ENCODE measurements around the gene SH3GLB1.

Gene SH3GLB1

DNA sequence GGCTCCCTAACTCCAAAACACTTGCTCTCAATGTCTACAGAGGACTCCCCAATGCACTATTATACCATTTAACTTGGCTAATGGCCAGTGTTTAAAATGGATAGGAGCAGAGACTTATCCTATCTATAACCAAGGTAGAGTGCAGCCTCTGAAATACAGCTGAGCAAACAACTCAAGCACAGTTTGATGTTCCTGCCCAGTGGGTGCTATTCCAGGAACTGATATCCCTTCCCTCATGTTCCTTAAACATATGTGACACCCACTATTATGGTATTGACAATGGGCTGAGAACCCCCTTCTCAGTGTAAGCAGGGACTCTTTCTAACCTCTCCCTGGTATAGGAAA is 51.7 kb downstream of the SH3GLB1 start:
- Histone ChIP-seq H3K4me3 (ENCODE audit: low read depth, low read length) (no peak overlapping the region), H3K27ac (ENCODE audit: low read depth, low read length) (no peak overlapping the region), H3K36me3 (ENCODE audit: insufficient read depth, low read length) (no peaks in the 10 kb centered on the region), H2AFZ (ENCODE audit: low read length, unreplicated experiment) (no peak overlapping the region), H3K4me1 (ENCODE audit: control insufficient read depth, insufficient read depth, low read length, unreplicated experiment) (no peaks in the 10 kb centered on the region), H3K79me2 (ENCODE audit: control insufficient read depth, insufficient read depth, low read length, unreplicated experiment) (no peaks in the 10 kb centered on the region), H3K27me3 (ENCODE audit: insufficient read depth, low read length) (no peaks in the 10 kb centered on the region)

DNA sequence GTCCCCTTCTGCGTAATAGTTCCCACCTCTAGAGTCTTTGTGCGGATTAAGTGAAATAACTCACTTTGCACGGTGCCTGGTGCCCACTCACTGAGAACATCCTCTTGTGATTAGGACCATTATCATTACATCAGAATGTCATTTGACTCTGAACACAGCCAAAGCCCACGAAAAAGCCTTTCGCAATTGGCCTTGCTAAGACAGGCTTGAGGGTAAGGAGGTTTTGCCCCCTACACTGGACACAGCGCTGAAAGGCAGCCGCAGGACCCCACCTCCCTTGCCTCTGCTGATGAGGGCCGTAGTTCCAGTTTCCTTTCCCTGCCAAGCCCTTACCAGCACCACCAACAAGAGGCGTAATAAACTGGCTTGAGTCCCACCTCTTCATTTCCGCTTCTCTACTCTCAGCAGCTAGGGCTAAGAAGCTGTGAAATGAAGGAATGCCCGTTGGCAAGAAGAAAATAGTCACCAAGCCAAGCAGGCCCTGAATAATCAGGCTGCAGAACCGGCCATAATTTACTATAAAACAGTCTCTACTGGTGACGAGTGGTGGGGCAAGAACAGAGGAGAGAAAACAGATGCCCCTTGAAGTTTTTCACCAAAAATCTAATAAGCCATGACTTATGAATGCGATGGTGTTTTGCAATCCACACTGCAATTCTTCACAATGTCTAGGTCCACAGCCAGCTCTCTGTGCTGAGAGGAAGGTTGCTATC is 53.1 kb downstream of the SH3GLB1 start:
- Histone ChIP-seq H3K27ac (ENCODE audit: low read depth, low read length) (peak overlapping the region; percentile 15; the same call in 1 of the 2 replicates), H3K79me2 (ENCODE audit: control insufficient read depth, insufficient read depth, low read length, unreplicated experiment) (no peaks in the 10 kb centered on the region), H3K36me3 (ENCODE audit: insufficient read depth, low read length) (no peaks in the 10 kb centered on the region), H2AFZ (ENCODE audit: low read length, unreplicated experiment) (peak overlapping the region; percentile 49), H3K4me3 (ENCODE audit: low read depth, low read length) (no peak overlapping the region), H3K4me1 (ENCODE audit: control insufficient read depth, insufficient read depth, low read length, unreplicated experiment) (no peaks in the 10 kb centered on the region), H3K27me3 (ENCODE audit: insufficient read depth, low read length) (no peaks in the 10 kb centered on the region)

DNA sequence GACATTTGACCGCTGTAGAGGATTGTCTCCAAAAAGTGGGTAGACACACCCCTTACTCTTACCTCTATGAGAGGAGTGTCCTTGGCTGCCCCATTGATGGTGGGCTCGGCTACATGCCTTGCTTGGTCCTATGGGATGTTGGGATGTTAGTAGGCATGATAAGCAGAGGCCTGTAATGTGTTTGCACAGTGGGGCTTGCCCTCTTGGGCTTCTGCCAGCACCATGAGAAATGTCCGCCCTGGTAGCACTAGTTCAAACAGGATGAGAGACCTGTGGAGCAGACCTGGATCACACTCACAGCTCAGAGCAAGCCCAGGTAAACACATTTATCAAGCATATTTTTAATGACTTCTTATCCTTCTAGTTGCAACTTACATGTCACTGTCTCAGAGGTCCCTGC is 54.2 kb downstream of the SH3GLB1 start:
- Histone ChIP-seq H3K27ac (ENCODE audit: low read depth, low read length) (no peak overlapping the region), H3K4me1 (ENCODE audit: control insufficient read depth, insufficient read depth, low read length, unreplicated experiment) (no peaks in the 10 kb centered on the region), H3K36me3 (ENCODE audit: insufficient read depth, low read length) (no peaks in the 10 kb centered on the region), H3K4me3 (ENCODE audit: low read depth, low read length) (no peak overlapping the region), H2AFZ (ENCODE audit: low read length, unreplicated experiment) (no peak overlapping the region), H3K79me2 (ENCODE audit: control insufficient read depth, insufficient read depth, low read length, unreplicated experiment) (no peaks in the 10 kb centered on the region), H3K27me3 (ENCODE audit: insufficient read depth, low read length) (no peaks in the 10 kb centered on the region)

DNA sequence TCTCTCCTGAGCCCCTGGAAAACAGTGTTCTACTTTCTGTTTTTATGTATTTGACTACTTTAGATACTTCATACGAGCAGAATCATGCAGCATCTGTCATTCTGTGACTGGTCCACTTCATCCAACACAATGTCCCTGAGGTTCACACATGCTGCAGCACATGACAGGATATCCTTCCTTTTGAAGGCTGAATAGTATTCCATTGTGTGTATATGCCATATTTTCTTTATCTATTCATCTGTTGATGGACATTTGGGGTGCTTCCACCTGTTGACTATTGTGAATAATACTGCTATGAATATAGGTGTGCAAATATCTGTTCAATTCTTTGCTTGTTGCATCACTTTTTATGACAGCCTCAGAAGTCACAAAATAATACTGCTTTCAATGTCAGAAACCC is 55.8 kb downstream of the SH3GLB1 start:
- Histone ChIP-seq H3K4me3 (ENCODE audit: low read depth, low read length) (no peak overlapping the region), H3K4me1 (ENCODE audit: control insufficient read depth, insufficient read depth, low read length, unreplicated experiment) (no peaks in the 10 kb centered on the region), H3K79me2 (ENCODE audit: control insufficient read depth, insufficient read depth, low read length, unreplicated experiment) (no peaks in the 10 kb centered on the region), H3K27ac (ENCODE audit: low read depth, low read length) (no peak overlapping the region), H3K36me3 (ENCODE audit: insufficient read depth, low read length) (no peaks in the 10 kb centered on the region), H2AFZ (ENCODE audit: low read length, unreplicated experiment) (no peak overlapping the region), H3K27me3 (ENCODE audit: insufficient read depth, low read length) (no peaks in the 10 kb centered on the region)

DNA sequence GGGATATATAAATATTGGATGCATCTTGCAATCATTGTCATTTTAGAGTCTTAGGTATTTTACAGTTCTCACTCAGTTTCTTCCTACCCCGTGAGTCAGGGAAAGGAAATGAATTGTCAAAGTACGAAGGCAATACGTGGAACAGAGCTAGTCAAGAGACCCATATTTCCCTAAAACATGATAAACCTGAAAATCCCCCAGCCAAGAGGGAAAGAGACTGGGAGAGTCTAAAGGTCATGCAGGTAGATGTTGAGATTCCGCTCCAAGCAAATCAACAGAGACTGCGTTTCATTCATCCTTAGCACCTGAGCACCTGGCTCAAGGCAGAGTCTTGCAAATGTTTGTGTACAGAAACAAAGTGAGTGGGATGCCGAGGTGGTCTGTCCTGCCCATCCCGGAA is 58.0 kb downstream of the SH3GLB1 start:
- Histone ChIP-seq H3K79me2 (ENCODE audit: control insufficient read depth, insufficient read depth, low read length, unreplicated experiment) (no peaks in the 10 kb centered on the region), H3K4me1 (ENCODE audit: control insufficient read depth, insufficient read depth, low read length, unreplicated experiment) (no peaks in the 10 kb centered on the region), H3K36me3 (ENCODE audit: insufficient read depth, low read length) (no peaks in the 10 kb centered on the region), H3K27me3 (ENCODE audit: insufficient read depth, low read length) (no peaks in the 10 kb centered on the region), H3K4me3 (ENCODE audit: low read depth, low read length) (no peak overlapping the region), H3K27ac (ENCODE audit: low read depth, low read length) (no peak overlapping the region), H2AFZ (ENCODE audit: low read length, unreplicated experiment) (no peak overlapping the region)

DNA sequence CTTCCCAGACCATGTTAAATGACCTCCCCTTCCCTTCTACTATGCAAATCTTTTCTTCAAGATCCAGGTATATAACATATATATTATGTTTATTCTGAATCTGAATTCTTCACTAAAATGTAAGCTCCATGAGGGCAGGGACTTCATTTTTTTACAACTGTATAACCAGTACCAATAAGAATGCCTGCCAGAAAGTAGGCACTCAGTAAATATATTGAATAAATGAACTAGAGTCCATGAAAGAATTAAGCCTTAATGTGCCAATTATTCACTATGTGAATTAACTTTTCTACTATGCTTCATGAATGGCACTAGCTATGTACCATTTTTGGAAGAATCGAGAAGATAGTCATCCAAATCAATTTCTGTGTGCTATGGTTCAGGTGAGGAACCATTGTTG is 60.1 kb downstream of the SH3GLB1 start:
- H3K27me3 ChIP-seq (ENCODE audit: insufficient read depth, low read length): no peaks in the 10 kb centered on the region
- no peak overlapping the region for H3K4me3 ChIP-seq (ENCODE audit: low read depth, low read length)
- H3K27ac ChIP-seq (ENCODE audit: low read depth, low read length): no peak overlapping the region
- H3K79me2 ChIP-seq (ENCODE audit: control insufficient read depth, insufficient read depth, low read length, unreplicated experiment): no peaks in the 10 kb centered on the region
- H3K4me1 ChIP-seq (ENCODE audit: control insufficient read depth, insufficient read depth, low read length, unreplicated experiment): no peaks in the 10 kb centered on the region
- H2AFZ ChIP-seq (ENCODE audit: low read length, unreplicated experiment): no peak overlapping the region
- no peaks in the 10 kb centered on the region for H3K36me3 ChIP-seq (ENCODE audit: insufficient read depth, low read length)

DNA sequence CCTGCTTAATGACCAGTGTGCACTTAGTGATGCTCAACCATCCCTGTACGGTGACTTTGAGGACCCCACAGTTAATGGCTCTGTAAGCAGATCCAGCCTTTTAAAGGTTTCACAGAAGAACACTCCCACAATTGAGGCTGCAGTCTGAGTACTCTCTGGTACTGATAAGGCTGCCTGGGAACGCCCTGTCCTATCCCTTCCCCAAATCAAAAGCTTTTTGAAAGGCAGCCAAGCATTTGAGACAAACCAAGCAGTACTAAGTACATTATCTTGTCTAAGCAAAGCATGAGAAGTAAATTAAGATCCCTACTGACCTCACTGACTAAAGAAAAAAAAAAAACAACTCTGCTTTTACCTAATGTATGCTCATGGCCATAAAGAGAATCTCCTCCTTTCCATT is 60.7 kb downstream of the SH3GLB1 start:
- Histone ChIP-seq H3K36me3 (ENCODE audit: insufficient read depth, low read length) (no peaks in the 10 kb centered on the region), H3K79me2 (ENCODE audit: control insufficient read depth, insufficient read depth, low read length, unreplicated experiment) (no peaks in the 10 kb centered on the region), H3K27me3 (ENCODE audit: insufficient read depth, low read length) (no peaks in the 10 kb centered on the region), H3K27ac (ENCODE audit: low read depth, low read length) (no peak overlapping the region), H3K4me3 (ENCODE audit: low read depth, low read length) (no peak overlapping the region), H3K4me1 (ENCODE audit: control insufficient read depth, insufficient read depth, low read length, unreplicated experiment) (no peaks in the 10 kb centered on the region), H2AFZ (ENCODE audit: low read length, unreplicated experiment) (no peak overlapping the region)

DNA sequence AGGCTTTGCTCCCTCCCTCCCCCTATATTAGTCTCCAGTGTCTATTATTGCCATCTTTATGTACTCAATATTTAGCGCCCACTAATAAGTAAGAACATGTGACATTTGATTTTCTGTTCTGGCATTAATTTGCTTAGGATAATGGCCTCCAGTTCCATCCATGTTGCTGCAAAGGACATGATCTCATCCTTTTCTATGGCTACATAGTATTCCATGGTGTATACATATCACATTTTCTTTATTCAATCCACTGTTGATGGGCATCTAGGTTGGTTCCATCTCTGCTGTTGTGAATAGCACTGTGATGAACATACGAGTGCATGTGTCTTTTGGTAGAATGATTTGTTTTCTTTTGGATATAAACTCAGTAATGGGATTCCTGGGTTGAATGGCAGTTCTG is 61.3 kb downstream of the SH3GLB1 start:
- H3K4me3 ChIP-seq (ENCODE audit: low read depth, low read length): no peak overlapping the region
- H3K36me3 ChIP-seq (ENCODE audit: insufficient read depth, low read length): no peaks in the 10 kb centered on the region
- H3K79me2 ChIP-seq (ENCODE audit: control insufficient read depth, insufficient read depth, low read length, unreplicated experiment): no peaks in the 10 kb centered on the region
- H2AFZ ChIP-seq (ENCODE audit: low read length, unreplicated experiment): no peak overlapping the region
- H3K27me3 ChIP-seq (ENCODE audit: insufficient read depth, low read length): no peaks in the 10 kb centered on the region
- H3K27ac ChIP-seq (ENCODE audit: low read depth, low read length): no peak overlapping the region
- no peaks in the 10 kb centered on the region for H3K4me1 ChIP-seq (ENCODE audit: control insufficient read depth, insufficient read depth, low read length, unreplicated experiment)

DNA sequence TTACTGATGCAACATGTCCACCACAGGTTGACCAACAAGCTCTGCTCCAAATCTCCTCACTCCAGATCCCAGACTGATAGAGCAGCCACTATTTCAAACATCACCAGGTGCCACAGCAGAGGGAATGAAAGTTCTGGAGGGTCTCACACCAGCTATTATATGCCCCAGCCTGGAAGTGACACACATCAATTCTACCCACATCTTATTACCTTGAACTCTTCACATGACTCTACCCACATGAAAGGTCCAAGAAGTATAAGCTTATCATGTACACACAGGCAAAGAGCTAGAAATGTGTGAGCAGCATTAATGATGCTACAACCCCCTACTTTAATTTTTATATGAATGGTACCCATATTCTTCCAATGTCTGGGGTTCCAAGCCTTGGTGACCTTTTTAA is 64.2 kb downstream of the SH3GLB1 start:
- Histone ChIP-seq H2AFZ (ENCODE audit: low read length, unreplicated experiment) (no peak overlapping the region), H3K79me2 (ENCODE audit: control insufficient read depth, insufficient read depth, low read length, unreplicated experiment) (no peaks in the 10 kb centered on the region), H3K4me3 (ENCODE audit: low read depth, low read length) (no peak overlapping the region), H3K4me1 (ENCODE audit: control insufficient read depth, insufficient read depth, low read length, unreplicated experiment) (peaks cover 7% of the 10 kb centered on the region), H3K27ac (ENCODE audit: low read depth, low read length) (no peak overlapping the region), H3K27me3 (ENCODE audit: insufficient read depth, low read length) (no peaks in the 10 kb centered on the region), H3K36me3 (ENCODE audit: insufficient read depth, low read length) (no peaks in the 10 kb centered on the region)

DNA sequence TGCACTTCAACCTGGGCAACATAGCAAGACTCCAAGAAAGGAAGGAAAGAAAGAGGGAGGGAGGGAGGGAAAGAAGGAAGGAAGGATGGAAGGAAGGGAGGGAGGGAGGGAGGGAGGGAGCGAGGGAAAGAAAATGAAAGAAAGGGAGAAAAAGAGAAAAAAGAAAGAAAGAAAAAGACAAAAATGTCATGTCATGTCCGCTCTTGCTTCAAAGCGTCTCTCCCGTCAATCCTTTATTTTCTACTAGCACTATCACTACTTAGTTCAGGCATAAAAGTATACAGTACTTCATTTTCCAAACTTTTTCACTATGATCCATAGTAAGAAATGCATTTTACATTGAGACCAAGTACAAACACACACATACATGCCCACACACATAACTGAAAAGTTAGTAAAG is 64.7 kb downstream of the SH3GLB1 start:
- no peaks in the 10 kb centered on the region for H3K27me3 ChIP-seq (ENCODE audit: insufficient read depth, low read length)
- H2AFZ ChIP-seq (ENCODE audit: low read length, unreplicated experiment): no peak overlapping the region
- no peaks in the 10 kb centered on the region for H3K79me2 ChIP-seq (ENCODE audit: control insufficient read depth, insufficient read depth, low read length, unreplicated experiment)
- H3K4me3 ChIP-seq (ENCODE audit: low read depth, low read length): no peak overlapping the region
- H3K4me1 ChIP-seq (ENCODE audit: control insufficient read depth, insufficient read depth, low read length, unreplicated experiment): peaks cover 13% of the 10 kb centered on the region
- H3K36me3 ChIP-seq (ENCODE audit: insufficient read depth, low read length): no peaks in the 10 kb centered on the region
- no peak overlapping the region for H3K27ac ChIP-seq (ENCODE audit: low read depth, low read length)

DNA sequence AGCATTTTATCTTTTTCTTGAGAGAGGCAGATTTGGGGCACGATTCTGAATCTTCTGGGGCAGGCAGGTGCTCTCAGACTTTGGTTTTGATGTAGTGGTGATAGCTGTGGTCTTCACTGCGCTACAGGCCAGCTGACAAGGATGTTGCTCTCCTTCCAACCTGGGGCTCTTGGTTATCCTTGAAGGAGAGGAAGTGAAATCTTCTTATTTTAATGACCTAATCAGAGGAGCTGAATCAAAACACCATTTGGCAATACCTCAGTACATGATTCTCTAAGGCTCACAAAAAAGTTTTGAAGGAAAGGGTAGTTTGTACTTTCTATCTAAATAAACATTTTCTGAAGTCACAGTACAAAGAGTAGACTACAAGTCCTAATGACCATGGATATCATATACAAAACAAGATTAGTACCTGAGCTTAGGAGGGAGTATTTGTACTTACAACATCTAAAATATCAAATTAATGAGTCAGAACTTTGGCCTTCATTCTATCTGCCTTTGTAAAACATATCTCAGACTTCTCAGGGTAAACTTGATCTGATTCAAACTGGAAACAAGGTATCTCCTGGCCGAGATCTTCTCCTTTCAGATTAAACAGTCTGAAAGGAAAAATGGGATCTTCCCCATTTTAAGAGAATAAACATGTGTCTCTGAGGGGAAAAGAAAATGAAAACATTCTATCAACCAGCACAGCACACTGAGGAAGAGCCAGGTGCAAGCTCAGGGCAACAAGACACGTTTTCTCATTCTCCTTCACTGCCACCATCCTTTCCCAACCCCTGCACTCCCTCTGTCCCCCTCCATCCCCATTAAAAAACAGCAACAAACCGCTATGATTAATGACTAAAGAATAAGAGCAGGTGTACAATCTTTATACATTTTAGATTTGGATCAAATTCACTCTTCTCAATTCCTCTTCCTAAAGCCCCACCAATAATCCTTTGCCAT is 69.2 kb downstream of the SH3GLB1 start:
- Histone ChIP-seq H3K27ac (ENCODE audit: low read depth, low read length) (peak overlapping the region; percentile 77), H3K79me2 (ENCODE audit: control insufficient read depth, insufficient read depth, low read length, unreplicated experiment) (no peaks in the 10 kb centered on the region), H3K4me1 (ENCODE audit: control insufficient read depth, insufficient read depth, low read length, unreplicated experiment) (peaks cover 38% of the 10 kb centered on the region), H3K4me3 (ENCODE audit: low read depth, low read length) (peak overlapping the region; percentile 49), H3K36me3 (ENCODE audit: insufficient read depth, low read length) (no peaks in the 10 kb centered on the region), H3K27me3 (ENCODE audit: insufficient read depth, low read length) (no peaks in the 10 kb centered on the region), H2AFZ (ENCODE audit: low read length, unreplicated experiment) (no peak overlapping the region)
